HepG2 (cell line): ENCODE measurements around the gene IGF2BP3. TPM values are rescaled to one million over a fixed set of nuclear protein-coding genes. Genes with fewer than 3 reads are reported as not detected.

ENCODE experiments used
- ATAC-seq: fragments of 200-7000 bp; cut with Tn5 transposase; 3 replicates; pipeline ENCODE4 v1.9.1; 2020; ENCODE audit warnings: mild to moderate bottlenecking, moderate library complexity
- BruUV-seq: library from RNA; stranded (reverse); fragments of 400-500 nt; replicated peaks from 2 replicates; lab custom pipeline; 2021; lab: Mats Ljungman, UMichigan
- CTCF ChIA-PET: fragments of 300-600 bp; formaldehyde crosslinking; extraction: SDS; loops from one replicate; lab custom pipeline; 2021; ENCODE audit warnings: low total read pairs, inconsistent platforms, low intra/inter-chr PET ratio; lab: Yijun Ruan, JAX
- POLR2A ChIA-PET: fragments of 350-600 bp; sonication (Branson Sonifier 250); formaldehyde crosslinking; loops from one replicate; lab custom pipeline; 2020; ENCODE audit warnings: antibody characterized with exemption, inconsistent platforms; lab: Yijun Ruan, JAX
- DNase-seq: peaks from one replicate; pipeline ENCODE4 v3.0.0-alpha.2; 2015; ENCODE audit warnings: low spot score
- FAIRE-seq: peaks from 3 replicates; lab custom pipeline; 2011; peaks lifted over from hg19 to GRCh38; lab: Jason Lieb, UNC
- H2AFZ ChIP-seq: one replicate; pipeline ENCODE4 v1.6.1; 2011; ENCODE audit warnings: low read length, inconsistent platforms
- H3K27ac ChIP-seq: fragments of 300-600 bp; 3 replicates; pipeline ENCODE4 v1.8.0; 2011; ENCODE audit warnings: mixed run types, mild to moderate bottlenecking, mixed read lengths, low read length, inconsistent platforms; ENCODE audit not compliant: insufficient read depth; ENCODE audit errors: extremely low read length
- H3K27me3 ChIP-seq, 2 experiments: fragments of 200-600 bp in 1 of 2; 2 replicates in 1 of 2; 3 replicates in 1 of 2; pipeline versions ENCODE4 v1.6.0 to v1.8.0; 2011; ENCODE audit warnings: low read length in 2 of 2, mild to moderate bottlenecking in 2 of 2, moderate library complexity in 2 of 2, inconsistent platforms in 1 of 2; ENCODE audit not compliant: insufficient read depth in 2 of 2, control insufficient read depth in 1 of 2
- H3K36me3 ChIP-seq, 2 experiments: fragments of 200-600 bp in 1 of 2; replicated peaks in 1 of 2; 2 replicates in 1 of 2; 3 replicates in 1 of 2; pipeline versions ENCODE4 v1.5.1 to v1.8.0; 2011; ENCODE audit warnings: low read length in 2 of 2, inconsistent platforms in 1 of 2; ENCODE audit not compliant: insufficient read depth in 2 of 2, control insufficient read depth in 1 of 2
- H3K4me1 ChIP-seq: 2 replicates; pipeline ENCODE4 v1.5.1; 2012; ENCODE audit warnings: low read length, inconsistent platforms; ENCODE audit not compliant: insufficient read depth
- H3K4me2 ChIP-seq: 2 replicates; pipeline ENCODE4 v1.6.0; 2011; ENCODE audit warnings: low read depth, low read length, inconsistent platforms
- H3K4me3 ChIP-seq, 3 experiments: fragments of 200-600 bp in 1 of 3; sonication (generic), shearing (Covaris generic) in 1 of 3; replicated peaks in 1 of 3; 2 replicates each; pipeline ENCODE4 v1.5.1; 2011 to 2016; ENCODE audit warnings: low read length in 3 of 3, inconsistent platforms in 2 of 3, low read depth in 2 of 3, mild to moderate bottlenecking in 2 of 3, control low read depth in 1 of 3, mixed read lengths in 1 of 3; ENCODE audit not compliant: insufficient read depth in 1 of 3
- H3K79me2 ChIP-seq: one replicate; pipeline ENCODE4 v1.6.1; 2011; ENCODE audit warnings: low read length, inconsistent platforms; ENCODE audit not compliant: insufficient read depth
- H3K9ac ChIP-seq: 2 replicates; pipeline ENCODE4 v1.6.0; 2011; ENCODE audit warnings: mild to moderate bottlenecking, low read depth, low read length, inconsistent platforms; ENCODE audit not compliant: insufficient read depth
- H3K9me3 ChIP-seq: 2 replicates; pipeline ENCODE4 v1.5.1; 2012; ENCODE audit warnings: mild to moderate bottlenecking, low read length
- H4K20me1 ChIP-seq: 2 replicates; pipeline ENCODE4 v1.6.0; 2011; ENCODE audit warnings: inconsistent platforms, mild to moderate bottlenecking, low read length, moderate library complexity; ENCODE audit not compliant: insufficient read depth
- ATF3 ChIP-seq: sonication (generic); formaldehyde crosslinking; IDR thresholded peaks from 2 replicates; pipeline ENCODE4 v1.4.0; 2020; ENCODE audit warnings: missing genetic modification reagents
- CHD4 ChIP-seq: fragments of 200-600 bp; sonication (generic); IDR thresholded peaks from 2 replicates; pipeline ENCODE4 v1.7.0; 2017; ENCODE audit warnings: mild to moderate bottlenecking, low read length, borderline replicate concordance
- FOXK1 ChIP-seq: sonication (generic); formaldehyde crosslinking; IDR thresholded peaks from 2 replicates; pipeline ENCODE4 v1.4.0; 2020; ENCODE audit warnings: low read depth, missing genetic modification reagents, borderline replicate concordance
- FOXO1 ChIP-seq: sonication (generic); formaldehyde crosslinking; IDR thresholded peaks from 2 replicates; pipeline ENCODE4 v1.4.0; 2020; ENCODE audit warnings: missing genetic modification reagents
- HHEX ChIP-seq: IDR thresholded peaks from 2 replicates; pipeline ENCODE4 v1.6.1; 2016; ENCODE audit warnings: control low read depth
- HNF4A ChIP-seq: sonication (generic); formaldehyde crosslinking; IDR thresholded peaks from 2 replicates; pipeline ENCODE4 v1.4.0; 2020; ENCODE audit warnings: missing genetic modification reagents
- HOXD1 ChIP-seq: sonication (generic); formaldehyde crosslinking; IDR thresholded peaks from 2 replicates; pipeline ENCODE4 v1.5.0; 2020; ENCODE audit warnings: missing genetic modification reagents
- KLF13 ChIP-seq: sonication (generic); formaldehyde crosslinking; IDR thresholded peaks from 2 replicates; pipeline ENCODE4 v1.4.0; 2020; ENCODE audit warnings: mild to moderate bottlenecking, missing genetic modification reagents
- LRRFIP1 ChIP-seq: sonication (generic); formaldehyde crosslinking; conservative IDR thresholded peaks from 2 replicates; pipeline ENCODE4 v1.4.0; 2020; ENCODE audit warnings: missing genetic modification reagents
- MIXL1 ChIP-seq: IDR thresholded peaks from 2 replicates; pipeline ENCODE4 v1.6.1; 2016
- NR2F1 ChIP-seq, 2 experiments: fragments of 450-650 bp in 1 of 2; formaldehyde crosslinking in 1 of 2; IDR thresholded peaks; 2 replicates each; pipeline versions ENCODE4 v1.5.0 to v1.6.1; 2016 to 2020; ENCODE audit warnings: mild to moderate bottlenecking in 1 of 2, missing compliant biosample characterization in 1 of 2, missing genetic modification reagents in 1 of 2, moderate library complexity in 1 of 2
- NR2F6 ChIP-seq, 2 experiments: IDR thresholded peaks; 2 replicates each; pipeline ENCODE4 v1.6.1; 2016; ENCODE audit warnings: antibody characterized with exemption in 1 of 2, mild to moderate bottlenecking in 1 of 2
- ZNF414 ChIP-seq: sonication (generic); formaldehyde crosslinking; IDR thresholded peaks from 2 replicates; pipeline ENCODE4 v1.5.0; 2020; ENCODE audit warnings: missing genetic modification reagents
- ZNF496 ChIP-seq: sonication (generic); formaldehyde crosslinking; IDR thresholded peaks from 2 replicates; pipeline ENCODE4 v1.8.1; 2023; ENCODE audit warnings: mild to moderate bottlenecking, moderate library complexity, missing genetic modification reagents; ENCODE audit not compliant: insufficient replicate concordance
- WGBS: methylation state at CpG from one replicate; pipeline ENCODE4 v1.1.6; 2017; ENCODE audit warnings: low lambda C conversion rate; 5-methylcytosine and 5-hydroxymethylcytosine counted together
- in situ Hi-C: cut with HindIII; loops from 2 replicates; pipeline ENCODE4 v1.10.0; 2017; ENCODE audit warnings: low pct_unique_long_range_greater_than_20kb; ENCODE audit not compliant: extremely low pct_ligation_motif_present
- intact Hi-C: fragments of 100-400 bp; cut with micrococcal nuclease; formaldehyde crosslinking; loops from one replicate; pipeline ENCODE4 v1.10.0; 2022; ENCODE audit not compliant: unreplicated experiment
- polyA plus RNA-seq, 8 experiments: library from polyadenylated mRNA; depleted of rRNA in 3 of 8; stranded (reverse) in 7 of 8; unstranded in 1 of 8; fragments of >200 nt; fragmentation: Illumina TruSeq in 4 of 8; extraction: Trizol in 4 of 8; gene quantifications; 2 replicates each; pipeline versions ENCODE4 v1.2.1 to v1.2.3, GENCODE V29; 2011 to 2016; ENCODE audit warnings: low read depth in 4 of 8, missing spikeins in 1 of 8, mixed read lengths in 1 of 8; ENCODE audit not compliant: insufficient read depth in 1 of 8
- total RNA-seq, 5 experiments: library from RNA; depleted of rRNA; stranded (reverse); fragments of >200 nt; fragmentation: Illumina TruSeq; extraction: Trizol; gene quantifications; 2 replicates each; pipeline ENCODE4 v1.2.3, GENCODE V29; 2016; ENCODE audit warnings: low read depth in 1 of 5

Gene IGF2BP3
- total and polyA plus RNA-seq, 2 of the 13 experiments (the other 11 are each of a cell fraction or from before 2014, with no cell fraction given), result 37.7 to 39.5 TPM

GRCh38 chr7:23335136-23335535, 135.2 kb downstream of the IGF2BP3 start:
- Histone ChIP-seq H3K9ac (no peak overlapping the region), H3K4me2 (peak overlapping the region; percentile 11), H2AFZ (no peak overlapping the region), H3K4me1 (peaks cover 77% of the 10 kb centered on the region), H3K9me3 (peaks cover 8% of the 10 kb centered on the region; the same call in 1 of the 2 replicates), H3K27me3 (no peaks in the 10 kb centered on the region), H3K36me3 (peaks cover 13 to 44% of the 10 kb centered on the region in 2 experiments), H3K4me3 (no peak overlapping the region), H3K79me2 (no peaks in the 10 kb centered on the region), H3K27ac (peak overlapping the region; percentile 84)
- ATAC-seq (peak; percentile 21; the same call in 2 of the 3 replicates), DNase-seq (peak; percentile 21), FAIRE-seq (no peak)
- CTCF ChIA-PET, result interaction anchor here (1.2 kb wide), 1 partner anchor 21 kb away, joined by 3 read pairs; no protein-coding TSS in a partner anchor
- intact Hi-C loops, result loop anchor here (5.0 kb wide), 1 partner anchor 38 kb away; the partner anchor contains the start of gene MALSU1
- peak; percentile 9; the same call in 1 of the 2 replicates for TF ChIP-seq CHD4
- TF ChIP-seq FOXK1 (CRISPR knock-in tag), result no peak
- no peak for TF ChIP-seq NR2F6 (IDR thresholded peaks at IDR 0.05)
- TF ChIP-seq NR2F6 (CRISPR knock-in tag; IDR thresholded peaks at IDR 0.05), result 0 out of 2 replicates have a peak, but pooled peaks have one; percentile 12
- peak in 1 of 2 experiments; percentile 29; a peak in 1 of 4 replicates for TF ChIP-seq NR2F1 (CRISPR knock-in tag; IDR thresholded peaks at IDR 0.05)
- TF ChIP-seq HOXD1, result no peak
- TF ChIP-seq MIXL1, result no peak
- TF ChIP-seq, all 625 proteins: peak for 3
- 7% methylated on average over 2 of the region's 2 CpGs for WGBS
- H4K20me1 ChIP-seq, result no peaks in the 10 kb centered on the region
- POLR2A ChIA-PET, result interaction anchor here (0.6 to 4.0 kb wide), 13 partner anchors 11 to 139 kb away, joined by 3 to 69 read pairs (median 5); partner anchors contain the start of gene MALSU1
- no TSS peak for BruUV-seq
- in situ Hi-C loops, result no loop called here

- no peaks in the 10 kb centered on the region for H3K79me2 ChIP-seq
- BruUV-seq, result TSS peak; percentile 12
- in situ Hi-C loops (no loop called here), intact Hi-C loops (loop anchor here (5.0 kb wide), 1 partner anchor 37 kb away; the partner anchor contains the start of gene MALSU1)
- POLR2A ChIA-PET, result interaction anchor here (1.0 to 4.0 kb wide), 12 partner anchors 11 to 140 kb away, joined by 3 to 69 read pairs (median 5); partner anchors contain the start of gene MALSU1
- no peaks in the 10 kb centered on the region for H3K27me3 ChIP-seq
- peaks cover 8% of the 10 kb centered on the region; the same call in 1 of the 2 replicates for H3K9me3 ChIP-seq
- no peak overlapping the region for H3K4me3 ChIP-seq
- peak; percentile 98 for FAIRE-seq
- peaks cover 12 to 43% of the 10 kb centered on the region in 2 experiments for H3K36me3 ChIP-seq
- peak; percentile 76 for ATAC-seq
- DNase-seq, result peak; percentile 94
- H3K4me1 ChIP-seq, result peaks cover 78% of the 10 kb centered on the region
- no peak overlapping the region for H2AFZ ChIP-seq
- H3K9ac ChIP-seq, result no peak overlapping the region
- H3K4me2 ChIP-seq, result 0 out of 2 replicates have a peak overlapping the region, but pooled peaks have one; percentile 11
- peak overlapping the region; percentile 84 for H3K27ac ChIP-seq
- CTCF ChIA-PET, result interaction anchor here (0.7 to 1.2 kb wide), 2 partner anchors 22 to 23 kb away, joined by 3 read pairs; no protein-coding TSS in a partner anchor
- WGBS, result 8% methylated on average over 5 of the region's 5 CpGs
- no peaks in the 10 kb centered on the region for H4K20me1 ChIP-seq
- TF ChIP-seq ATF3 (peak; percentile 76), HHEX (peak; percentile 92), ZNF414 (CRISPR knock-in tag) (0 out of 2 replicates have a peak, but pooled peaks have one; percentile 37), HNF4A (CRISPR knock-in tag) (peak; percentile 86), KLF13 (CRISPR knock-in tag) (no peak), LRRFIP1 (CRISPR knock-in tag) (0 out of 2 replicates have a peak, but pooled peaks have one; percentile 35), FOXO1 (CRISPR knock-in tag) (peak; percentile 87), ZNF496 (CRISPR knock-in tag) (no peak)
Observed at GRCh38 chr7:23334482-23335056, 135.7 kb downstream of the IGF2BP3 start.
